GM18517 (cell line): ENCODE results near the gene BICDL2.

Experiments
- ATAC-seq: cut with Tn5 transposase; IDR thresholded peaks from one replicate; pipeline ENCODE4 v1.9.1; 2021; ENCODE audit warnings: mild to moderate bottlenecking, moderate library complexity; ENCODE audit not compliant: unreplicated experiment

Gene BICDL2

DNA sequence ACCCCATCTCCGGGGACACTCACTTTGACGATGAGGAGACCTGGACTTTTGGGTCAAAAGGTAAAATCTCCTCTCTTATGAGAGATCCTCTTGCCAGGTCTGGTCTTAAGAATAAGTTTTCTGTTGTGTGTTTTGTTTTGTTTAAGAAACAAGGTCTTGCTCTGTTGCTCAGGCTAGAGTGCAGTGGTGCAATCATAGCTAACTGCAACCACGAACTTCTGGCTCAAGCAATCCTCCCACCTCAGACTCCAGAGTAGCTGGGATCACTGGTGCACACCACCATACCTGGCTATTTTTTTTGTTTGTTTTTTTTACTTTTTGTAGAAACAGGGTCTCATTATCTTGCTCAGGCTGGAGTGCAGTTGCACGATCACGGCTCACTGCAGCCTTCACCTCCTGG, 13.7 kb upstream of the BICDL2 start:
- ATAC-seq: no peak

DNA sequence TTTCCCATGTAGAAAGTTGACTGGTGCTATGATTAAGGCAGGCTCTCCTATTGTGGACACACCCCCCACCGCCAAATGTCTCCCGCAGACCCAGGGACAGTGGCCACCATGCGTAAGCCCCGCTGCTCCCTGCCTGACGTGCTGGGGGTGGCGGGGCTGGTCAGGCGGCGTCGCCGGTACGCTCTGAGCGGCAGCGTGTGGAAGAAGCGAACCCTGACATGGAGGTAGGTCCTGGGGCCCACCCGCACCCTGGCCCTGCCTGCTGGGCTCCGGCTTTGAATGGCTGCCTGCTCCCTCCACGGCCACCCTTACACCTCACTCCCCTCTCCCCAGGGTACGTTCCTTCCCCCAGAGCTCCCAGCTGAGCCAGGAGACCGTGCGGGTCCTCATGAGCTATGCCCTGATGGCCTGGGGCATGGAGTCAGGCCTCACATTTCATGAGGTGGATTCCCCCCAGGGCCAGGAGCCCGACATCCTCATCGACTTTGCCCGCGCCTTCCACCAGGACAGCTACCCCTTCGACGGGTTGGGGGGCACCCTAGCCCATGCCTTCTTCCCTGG, 13.3 kb upstream of the BICDL2 start:
- no peak for ATAC-seq

DNA sequence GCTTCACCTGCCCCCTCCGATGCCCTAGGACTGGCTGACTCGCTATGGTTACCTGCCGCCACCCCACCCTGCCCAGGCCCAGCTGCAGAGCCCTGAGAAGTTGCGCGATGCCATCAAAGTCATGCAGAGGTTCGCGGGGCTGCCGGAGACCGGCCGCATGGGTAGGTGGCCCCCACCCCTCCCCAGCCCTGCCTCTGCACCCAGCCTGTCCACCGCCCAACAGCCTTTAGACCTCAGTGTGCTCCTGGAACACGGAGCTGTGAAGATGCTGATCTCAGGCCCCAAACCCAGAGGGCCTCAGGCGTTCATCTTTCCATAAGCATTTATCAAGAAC, 10.6 kb upstream of the BICDL2 start:
- ATAC-seq: no peak

DNA sequence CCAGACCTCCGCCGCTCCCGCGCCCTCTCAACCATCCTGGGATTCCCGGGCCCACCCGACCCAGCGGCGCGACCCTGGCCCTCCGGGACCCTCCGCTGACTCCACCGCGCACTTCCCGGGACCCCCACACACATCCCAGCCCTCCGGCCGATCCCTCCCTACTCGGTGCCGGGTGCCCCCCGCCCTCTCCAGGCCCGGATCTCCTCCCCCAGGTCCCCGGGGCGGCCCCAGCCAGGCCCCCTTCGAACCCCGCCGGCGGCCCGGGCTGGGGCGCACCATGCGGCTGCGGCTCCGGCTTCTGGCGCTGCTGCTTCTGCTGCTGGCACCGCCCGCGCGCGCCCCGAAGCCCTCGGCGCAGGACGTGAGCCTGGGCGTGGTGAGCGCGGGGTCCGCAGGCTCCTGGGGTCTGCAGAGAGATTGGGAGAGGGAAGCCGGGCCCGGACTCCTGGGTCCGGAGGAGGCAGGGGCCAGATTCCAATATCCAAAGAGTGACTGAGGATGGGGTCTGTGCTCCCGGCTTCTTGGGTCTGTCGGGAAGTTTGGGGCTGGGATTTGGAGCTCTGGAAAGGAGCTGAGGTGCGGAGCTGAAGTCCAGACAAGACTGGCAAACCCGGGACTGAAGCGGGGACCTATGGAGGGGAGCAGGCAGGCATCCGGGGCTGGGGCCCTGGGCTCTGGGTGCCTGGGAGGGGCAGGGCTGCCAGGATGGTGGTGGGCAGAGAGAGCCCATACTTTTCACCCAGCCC, 10.1 kb upstream of the BICDL2 start:
- ATAC-seq: no peak

DNA sequence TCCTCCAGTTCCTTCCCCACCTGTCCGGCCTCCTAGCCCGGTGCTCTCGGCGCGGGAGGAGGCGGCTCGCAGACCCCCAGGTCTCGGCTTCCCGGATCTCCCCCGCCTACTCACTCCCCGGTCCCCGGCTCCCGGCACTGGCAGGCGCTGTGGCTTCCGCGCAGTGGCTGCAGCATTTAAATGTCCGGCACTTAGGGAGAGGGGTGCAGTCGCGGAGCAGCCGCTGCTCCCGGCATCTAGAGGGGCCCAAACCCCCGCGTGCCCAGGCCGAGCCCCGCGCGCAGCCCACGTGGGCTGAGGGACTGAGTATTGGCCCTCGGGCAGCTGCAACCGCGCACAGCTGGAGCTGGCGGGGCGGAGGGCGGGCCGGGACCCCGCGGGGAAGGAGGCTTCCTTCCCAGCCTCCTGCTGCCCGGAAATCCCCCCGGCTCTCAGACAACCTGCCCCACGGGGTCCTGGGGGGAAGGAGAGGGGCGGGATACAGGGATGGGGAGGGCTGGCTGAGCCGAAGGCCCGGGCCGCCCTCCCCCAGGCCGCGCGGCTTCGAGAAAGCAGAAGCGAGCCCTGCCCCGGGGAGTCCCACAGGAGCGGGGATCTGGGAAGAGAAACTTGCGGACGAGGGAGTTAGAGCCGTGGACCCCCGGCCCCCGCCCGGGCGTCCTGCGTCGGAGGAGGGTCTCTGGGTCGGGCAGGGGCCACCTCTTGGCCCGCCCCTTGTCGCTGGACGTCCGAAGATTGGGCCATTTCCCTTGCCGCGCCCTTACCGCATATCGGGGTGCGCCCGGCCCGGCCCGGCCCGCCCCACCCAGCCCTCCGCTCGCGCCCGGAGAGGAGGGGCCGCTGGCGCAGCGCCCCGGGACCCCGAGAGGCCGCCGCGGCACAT, 9.3 kb upstream of the BICDL2 start, which contains the start of gene MMP25:
Gene MMP25 (plus strand): TSS at position 804 of the 883 bp plus-strand sequence. CDS start 357 bp downstream, outside the sequence.
- no peak for ATAC-seq

DNA sequence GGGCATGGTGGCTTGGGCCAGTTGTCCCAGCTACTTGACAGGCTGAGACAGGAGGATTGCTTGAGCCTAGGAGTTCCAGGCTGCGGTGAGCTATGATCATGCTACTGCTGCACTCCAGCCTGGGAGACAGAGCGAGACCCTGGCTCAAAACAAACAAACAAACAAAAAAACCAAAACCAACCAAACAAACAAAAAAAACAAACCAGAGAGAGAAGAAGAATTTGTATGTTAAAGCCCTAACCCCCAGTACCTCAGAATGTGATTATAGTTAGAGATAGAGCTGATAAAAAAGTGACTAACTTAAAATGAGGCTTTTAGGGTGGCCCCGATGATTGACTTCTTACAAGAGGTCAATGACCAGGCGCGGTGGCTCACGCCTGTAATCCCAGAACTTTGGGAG, 8.0 kb upstream of the BICDL2 start:
- ATAC-seq: no peak

DNA sequence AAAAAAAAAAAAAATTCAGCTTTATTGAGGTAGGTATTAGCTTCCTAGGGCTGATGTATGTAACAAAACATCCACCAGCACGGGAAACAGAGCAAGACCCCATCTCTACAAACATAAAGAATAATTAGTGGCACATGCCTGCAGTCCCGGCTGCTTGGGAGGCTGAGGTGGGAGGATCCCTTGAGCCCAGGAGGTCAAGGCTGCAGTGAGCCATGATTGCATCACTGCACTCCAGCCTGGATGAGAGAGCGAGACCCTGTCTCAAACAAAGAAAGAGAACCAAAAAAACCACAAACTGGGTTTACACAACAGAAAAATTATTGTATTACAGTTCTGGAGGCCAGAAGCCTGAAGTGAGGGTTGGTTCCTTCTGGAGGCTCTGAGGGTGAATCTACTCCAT, 5.6 kb upstream of the BICDL2 start:
- no peak for ATAC-seq

DNA sequence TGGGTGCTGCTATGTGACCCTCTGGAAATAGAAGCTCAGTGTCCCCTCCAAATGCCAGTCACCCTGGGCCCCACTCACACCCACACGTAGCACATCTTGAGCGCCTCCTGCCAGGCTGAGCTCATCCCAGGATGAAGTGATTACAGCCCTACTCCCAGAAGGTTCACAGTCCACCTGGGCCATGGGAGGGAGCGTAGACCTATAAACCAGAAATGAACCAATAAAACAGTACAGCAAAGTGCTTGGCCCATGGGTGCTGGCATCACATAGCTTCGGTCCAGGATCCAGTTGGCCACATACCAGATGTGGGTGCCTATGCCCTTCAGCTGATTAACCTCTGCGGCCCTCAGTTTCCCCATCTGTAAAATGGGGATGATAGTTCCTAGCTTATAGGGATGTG, 2.2 kb upstream of the BICDL2 start:
- ATAC-seq: no peak

DNA sequence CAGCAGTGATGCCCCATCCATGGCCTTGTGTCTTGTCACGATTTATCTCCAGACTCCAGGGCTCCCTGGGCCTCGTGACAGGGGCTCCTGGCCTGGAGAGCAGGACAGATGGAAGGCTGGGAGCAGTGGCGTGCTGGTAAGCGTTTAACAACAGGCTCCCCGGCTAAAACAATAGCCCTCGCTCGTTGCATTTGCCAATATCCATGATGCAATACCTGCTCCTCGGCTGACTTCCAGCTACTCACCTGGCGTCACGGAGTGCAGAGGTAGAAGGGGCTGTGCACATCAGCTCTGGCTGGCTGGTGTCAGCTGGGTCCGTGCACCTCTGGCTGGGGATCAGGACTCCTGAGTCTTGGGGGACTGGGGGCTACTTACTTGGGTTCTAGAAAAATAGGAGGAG, 1.5 kb upstream of the BICDL2 start:
- ATAC-seq: no peak

DNA sequence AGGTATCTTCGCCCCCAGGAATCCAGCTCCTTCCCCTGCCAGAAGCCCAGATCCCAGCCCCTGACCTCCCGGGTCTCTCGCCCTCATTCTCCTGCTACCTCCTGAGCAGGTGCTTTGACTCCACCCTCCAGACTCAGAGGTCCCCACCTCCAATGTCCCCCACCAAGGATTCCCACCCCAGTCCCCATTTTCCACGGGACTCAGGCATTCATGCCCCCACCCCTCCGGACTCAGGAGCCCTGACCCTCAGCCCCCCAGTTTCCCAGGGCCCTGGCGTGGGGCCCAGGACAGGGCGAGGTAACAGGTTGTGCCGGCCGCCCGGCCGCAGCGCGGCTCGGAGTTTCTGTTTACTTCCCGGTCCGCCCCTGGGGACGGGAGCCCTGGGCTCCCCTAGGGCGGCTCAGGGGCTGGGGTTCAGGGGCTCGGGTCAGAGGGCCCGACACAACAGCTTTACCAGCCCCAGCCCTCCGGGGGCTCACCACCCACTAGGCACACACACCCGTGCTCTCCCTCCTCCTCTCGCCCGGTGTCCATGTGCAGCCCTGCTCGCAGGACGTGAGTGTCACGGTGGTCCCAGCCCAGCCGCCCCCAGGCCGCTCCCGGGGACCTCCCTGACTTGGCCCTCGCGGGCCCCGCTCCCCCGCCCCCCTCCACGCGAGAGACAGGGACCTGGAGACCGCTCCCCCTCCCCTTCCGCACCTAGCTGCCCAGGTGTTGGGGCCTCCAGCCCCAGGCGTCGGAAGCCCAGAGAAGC, 595 bp downstream of the BICDL2 start:
- no peak for ATAC-seq

DNA sequence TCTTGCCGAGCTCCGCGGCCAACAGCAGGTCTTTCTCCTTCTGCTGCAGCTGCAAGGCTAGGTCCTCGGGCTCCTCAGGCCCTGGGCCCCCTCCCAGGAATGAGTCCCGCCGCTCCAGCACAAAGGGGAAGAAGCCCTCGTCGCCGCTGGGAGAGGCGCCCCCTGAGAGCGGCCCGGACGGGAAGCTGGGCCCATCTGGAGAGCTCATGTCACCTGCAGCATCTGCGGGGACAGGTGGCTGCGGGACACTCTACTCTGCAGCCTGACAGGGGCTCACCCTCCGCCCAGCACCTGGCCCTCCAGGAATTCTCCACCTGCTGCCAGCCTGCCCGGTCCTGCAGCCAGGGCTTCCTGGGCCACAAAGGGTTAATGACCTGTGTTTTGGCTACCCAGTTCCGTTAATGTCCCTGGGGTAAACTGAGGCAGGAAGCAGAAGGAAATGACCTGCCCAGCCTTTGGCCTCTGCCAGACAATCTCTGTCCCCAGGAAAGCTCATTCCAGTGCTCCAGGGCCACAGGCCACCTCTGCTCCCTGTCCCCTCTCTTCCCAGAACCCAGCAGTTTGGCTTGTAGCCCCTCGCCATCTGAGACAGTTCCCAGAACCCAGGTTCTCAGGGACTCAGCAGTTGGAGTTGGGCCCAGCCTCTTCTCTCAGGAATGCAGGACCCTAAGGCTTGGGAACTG, 1.3 kb downstream of the BICDL2 start:
- ATAC-seq: no peak

DNA sequence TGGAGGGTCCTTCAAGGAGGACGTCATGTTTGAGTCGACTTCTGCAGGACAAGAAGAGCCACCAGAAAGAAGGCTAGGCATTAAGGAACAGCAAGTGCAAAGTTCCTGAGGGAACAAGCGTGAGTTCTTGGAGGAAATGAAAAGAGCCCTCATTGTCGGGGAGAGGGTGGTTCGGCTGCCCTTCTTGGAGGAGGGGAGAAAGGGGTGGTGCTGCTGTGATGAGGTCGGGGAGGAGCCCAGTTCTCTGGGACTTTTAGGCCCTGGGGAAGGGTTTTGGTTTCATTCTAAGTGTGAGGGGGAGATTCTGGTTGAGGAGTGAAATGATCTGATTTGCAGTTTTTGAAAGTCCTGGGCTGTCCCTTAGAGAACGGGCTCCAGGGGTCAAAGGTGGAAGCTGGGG, 4.1 kb downstream of the BICDL2 start:
- ATAC-seq: no peak

DNA sequence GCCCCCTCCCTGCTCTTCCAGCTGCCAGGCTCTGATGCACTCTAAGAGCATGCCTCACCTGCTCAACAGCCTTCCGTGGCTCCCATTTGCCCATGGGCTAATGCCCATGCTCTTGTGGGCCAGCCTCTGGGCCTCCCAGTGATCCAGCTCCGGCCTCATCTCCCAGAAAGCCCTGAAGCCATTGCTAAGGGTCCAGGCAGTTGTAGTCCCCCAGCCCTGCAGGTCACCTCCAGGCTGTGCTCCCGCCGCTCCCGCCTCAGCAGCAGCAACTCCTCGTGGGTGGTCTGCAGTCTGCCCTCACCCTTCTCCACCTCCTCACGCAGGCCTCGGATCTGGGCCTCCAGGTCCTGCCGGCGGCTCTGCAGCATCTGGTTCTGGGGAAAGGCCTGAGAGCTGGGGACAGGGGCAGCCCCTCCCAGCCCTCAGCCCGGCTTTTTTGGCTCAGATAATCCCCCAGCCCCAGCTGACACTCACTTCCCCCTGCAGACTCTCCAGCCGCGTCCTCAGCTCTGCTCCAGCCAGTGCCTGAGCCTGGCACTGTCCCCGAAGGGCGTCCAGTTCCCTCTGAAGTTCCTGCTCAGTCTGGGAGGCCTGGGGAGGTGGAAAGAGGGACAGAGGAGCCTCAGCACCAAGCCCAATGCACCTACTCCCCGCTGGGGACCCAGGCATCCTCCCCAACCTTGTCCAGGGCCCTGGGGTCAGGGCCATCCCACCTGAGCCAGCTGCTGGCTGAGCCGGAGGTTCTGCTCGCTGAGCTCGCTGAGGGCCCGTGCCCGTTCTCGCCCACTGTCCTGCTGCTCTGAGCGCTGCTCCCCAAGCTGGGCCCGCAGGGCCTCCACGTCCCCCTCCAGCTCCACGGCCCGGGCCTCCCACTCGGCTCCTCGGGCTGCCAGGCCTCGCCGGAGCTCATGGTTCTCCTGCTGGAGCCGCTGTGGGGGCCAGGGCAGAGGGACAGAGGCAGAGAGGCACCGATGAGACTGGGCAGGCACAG, 6.2 kb downstream of the BICDL2 start:
- ATAC-seq: no peak

DNA sequence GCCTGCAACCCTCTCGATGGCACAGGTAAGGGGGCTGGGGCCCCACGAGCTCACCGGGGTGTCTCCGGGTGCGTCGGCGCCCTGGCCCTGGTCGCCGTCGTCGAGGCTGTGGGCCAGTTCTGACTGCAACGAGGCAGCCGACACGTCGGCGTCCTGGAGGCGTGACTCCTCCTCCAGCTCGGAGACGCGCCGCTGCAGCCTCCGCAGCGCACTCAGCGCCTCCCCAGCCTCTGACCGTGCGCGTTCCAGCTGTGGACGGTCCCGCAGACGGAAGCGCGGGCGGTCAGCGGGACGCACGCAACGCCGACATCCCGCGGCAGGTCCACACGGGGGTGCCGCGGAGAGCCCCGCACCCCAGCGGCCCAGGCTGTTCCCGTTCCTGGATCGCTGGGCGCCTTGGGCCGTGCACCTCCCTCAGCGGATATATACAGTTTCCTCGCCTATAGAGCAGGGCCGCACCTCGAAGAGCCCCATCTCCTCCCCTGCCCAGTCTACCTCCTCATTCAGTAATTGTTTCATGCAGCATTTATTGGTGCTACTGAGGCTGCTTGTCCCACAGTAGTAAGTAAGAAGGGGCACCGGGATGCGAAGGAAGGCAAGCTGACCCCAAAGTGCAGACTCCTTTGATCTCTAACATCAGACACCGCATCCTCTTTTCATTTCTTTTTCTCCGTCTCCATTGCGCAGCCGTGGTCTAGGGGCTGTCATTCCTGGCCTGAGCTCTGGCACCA, 7.1 kb downstream of the BICDL2 start:
- no peak for ATAC-seq

DNA sequence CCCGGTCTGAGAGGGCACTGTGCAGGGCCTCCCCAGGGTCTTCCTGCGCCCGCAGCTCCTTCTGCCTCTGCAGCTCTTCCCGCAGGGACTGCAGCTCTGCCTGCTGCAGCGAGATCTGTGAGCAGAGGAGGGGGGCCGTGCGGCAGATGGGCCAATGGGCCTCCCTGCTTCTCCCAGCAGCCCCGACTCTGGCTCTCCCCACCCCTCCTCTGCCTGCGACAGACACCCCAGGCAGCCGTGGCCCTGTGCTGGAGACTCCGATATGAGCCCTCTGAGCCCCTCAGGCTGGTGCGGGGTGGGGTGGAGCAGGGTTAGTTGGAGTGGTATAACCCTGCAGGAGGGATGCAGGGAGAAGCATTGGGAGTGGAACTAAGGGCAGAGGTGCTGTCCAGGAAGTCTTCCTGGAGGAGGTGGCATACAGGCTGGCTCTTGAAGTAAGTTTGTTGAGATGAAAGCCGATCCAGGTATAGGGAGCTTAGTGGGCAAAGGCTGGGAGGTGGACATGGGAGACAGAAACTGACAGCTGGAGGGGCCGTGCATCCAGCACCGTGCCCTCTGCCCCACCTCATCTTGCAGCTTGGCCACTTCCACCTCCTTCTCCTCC, 7.9 kb downstream of the BICDL2 start:
- ATAC-seq: no peak

DNA sequence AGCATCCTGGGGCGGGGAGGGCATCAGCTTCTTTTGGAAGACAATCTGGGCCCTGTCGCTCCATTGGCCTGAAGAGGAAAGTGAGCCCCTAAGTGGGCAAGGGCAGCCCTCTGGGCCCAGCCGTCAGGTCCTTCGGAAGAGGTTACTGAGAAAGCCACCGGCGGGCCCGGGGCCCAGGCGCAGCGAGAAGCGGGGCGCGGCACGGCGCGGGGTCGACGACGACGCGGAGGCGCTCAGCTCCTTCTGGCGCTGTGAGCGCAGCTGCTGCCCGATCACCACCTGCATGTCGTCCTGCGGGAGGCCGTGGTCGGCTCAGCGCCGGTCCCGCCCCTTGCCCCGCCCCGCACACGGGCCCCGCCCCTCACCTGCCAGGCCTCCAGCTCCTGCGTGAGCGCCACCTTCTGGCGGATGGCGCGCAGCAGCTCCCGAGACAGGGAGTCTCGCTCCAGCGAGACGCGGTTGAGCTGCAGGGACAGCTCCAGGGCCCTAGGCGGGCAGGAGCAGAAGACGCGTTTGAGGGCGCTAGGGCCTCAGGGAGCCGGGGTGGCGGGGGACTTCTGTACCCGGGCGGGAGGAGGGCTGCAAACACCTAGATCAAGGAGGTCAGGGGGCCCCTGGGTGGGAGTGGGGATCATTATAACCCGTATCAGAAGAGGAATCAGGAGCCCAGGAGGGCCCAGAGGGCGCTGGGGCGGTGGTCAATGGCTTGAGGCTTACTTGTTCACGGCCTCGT, 8.6 kb downstream of the BICDL2 start:
- no peak for ATAC-seq

DNA sequence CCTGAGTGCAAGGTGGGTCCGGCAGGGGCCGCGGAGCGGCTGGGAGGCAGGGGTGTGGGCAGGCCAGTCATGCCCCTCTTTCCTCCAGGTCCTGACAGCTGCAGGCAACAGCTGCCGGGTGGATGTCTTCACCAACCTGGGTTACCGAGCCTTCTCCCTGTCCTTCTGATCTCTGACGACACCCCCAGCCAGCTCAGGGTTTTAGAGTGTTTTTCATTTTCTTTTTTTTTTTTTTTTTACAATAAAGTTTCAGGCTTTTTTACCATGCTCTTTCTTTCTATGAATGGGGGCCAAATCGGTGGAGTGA, 9.3 kb downstream of the BICDL2 start:
- ATAC-seq: no peak
